GM10847 (cell line): Measurements from ENCODE around the gene DNM3.

Source experiments
- POLR2A ChIP-seq: IDR thresholded peaks from 2 replicates; pipeline ENCODE4 v1.6.1; 2011; ENCODE audit not compliant: insufficient read length; ENCODE audit errors: extremely low read depth

Gene DNM3

GRCh38 chr1:172185996-172186395 is 344.7 kb downstream of the DNM3 start:
- no peak for TF ChIP-seq POLR2A

DNA sequence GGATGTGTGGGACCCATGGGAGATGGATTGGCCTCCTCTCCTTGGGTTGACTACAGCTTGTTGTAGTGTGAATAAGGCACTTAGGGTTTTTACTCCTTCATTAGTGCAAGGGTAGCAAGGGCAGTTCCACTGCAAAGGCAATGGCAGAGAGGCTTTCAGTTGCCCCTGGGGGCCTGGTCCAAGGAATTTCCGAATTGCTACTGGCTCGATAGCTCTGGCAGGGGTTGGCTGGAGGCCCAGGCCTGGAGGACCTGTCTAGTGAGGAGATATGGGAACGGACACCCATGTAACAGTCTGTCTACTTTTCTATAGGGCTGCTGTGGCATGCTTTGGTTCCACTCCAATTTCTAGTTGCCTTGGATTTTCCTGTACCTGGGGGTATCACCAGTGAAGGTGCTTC is 360.3 kb downstream of the DNM3 start:
- TF ChIP-seq POLR2A, result no peak

GRCh38 chr1:172203135-172203823 is 362.0 kb downstream of the DNM3 start:
- no peak for TF ChIP-seq POLR2A

DNA sequence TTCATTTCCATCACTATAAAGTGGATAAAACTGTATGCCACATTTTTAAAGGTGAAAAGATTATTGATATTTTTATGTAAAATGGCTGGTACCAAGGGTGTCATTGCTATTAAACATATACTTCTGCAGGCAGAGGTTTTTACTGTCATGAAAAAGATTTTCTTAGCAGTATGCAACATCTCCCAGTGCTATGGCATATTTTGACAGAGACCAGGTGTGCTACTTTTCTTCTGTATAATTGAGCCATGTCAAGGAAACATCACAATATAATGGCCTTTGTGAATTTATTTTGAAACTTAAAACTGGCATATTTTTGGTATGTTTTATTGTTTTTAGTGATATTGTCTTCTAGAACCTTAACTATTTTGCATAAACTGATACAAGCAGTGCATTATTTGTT is 362.6 kb downstream of the DNM3 start:
- no peak for TF ChIP-seq POLR2A

- TF ChIP-seq POLR2A, result no peak
These were observed 365.0 kb downstream of the DNM3 start for GRCh38 chr1:172206256-172206655.

DNA sequence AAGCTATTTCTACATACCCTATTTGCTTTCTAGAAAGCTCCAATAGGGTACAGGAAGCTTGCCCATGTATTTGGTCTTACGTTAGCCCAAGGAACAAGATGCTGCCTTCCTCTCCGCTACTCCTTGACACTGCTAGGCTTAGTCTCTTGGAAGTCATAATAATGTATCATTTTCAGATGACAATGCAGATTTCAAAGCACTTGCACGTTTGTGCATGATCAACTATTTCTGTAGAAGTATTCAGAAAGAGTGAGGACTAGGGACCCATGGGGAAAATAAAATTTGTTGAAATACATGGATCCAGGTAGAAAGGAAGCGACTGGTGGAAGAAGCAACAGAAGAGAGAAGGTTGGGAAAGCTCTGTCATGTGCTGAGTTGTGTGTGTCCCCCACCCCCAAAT is 367.3 kb downstream of the DNM3 start:
- TF ChIP-seq POLR2A, result no peak

- no peak for TF ChIP-seq POLR2A
These were observed 369.9 kb downstream of the DNM3 start for GRCh38 chr1:172211221-172211620.

DNA sequence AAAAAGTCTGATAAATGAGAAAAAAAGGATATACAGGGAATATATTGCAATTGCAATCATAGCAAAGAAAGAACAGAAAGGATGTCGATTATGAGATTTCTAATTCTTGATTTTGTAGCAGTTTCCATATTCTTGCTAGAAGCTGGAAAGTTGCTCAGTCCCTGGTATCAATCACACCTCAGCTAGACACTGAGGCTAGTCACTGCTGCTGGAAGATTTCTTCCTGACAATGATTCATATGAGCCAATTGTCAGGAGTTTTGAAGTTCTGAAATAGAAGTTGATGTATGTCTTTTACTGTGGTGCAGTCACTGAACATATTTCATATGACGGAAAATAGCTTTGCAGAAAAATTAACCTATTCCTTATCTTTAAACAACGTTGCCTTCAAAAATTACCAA is 370.8 kb downstream of the DNM3 start:
- TF ChIP-seq POLR2A, result no peak

- TF ChIP-seq POLR2A, result no peak
These were observed 373.7 kb downstream of the DNM3 start for GRCh38 chr1:172215006-172215405.

- no peak for TF ChIP-seq POLR2A
These were observed 378.7 kb downstream of the DNM3 start for GRCh38 chr1:172219966-172220365.

DNA sequence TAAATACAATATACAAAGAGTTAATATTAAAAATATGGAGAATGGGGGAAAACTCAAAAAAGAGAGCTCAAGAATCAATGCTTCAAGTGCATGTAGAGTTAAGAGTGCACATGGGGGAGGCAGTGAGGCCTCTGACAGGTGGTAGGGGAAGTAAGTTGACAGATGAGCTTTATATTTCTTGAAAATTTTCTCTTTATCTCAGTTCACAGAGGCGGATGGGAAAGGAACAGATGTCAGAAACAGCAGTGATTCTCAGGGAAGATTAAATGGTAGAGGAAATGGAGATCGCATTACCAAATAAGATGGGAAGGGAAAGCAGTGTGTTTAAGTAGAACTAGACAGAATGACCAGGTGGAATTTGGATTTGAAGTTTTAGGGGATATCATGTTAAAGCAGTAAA is 379.1 kb downstream of the DNM3 start:
- TF ChIP-seq POLR2A, result no peak

GRCh38 chr1:172221436-172221835 is 380.1 kb downstream of the DNM3 start:
- TF ChIP-seq POLR2A, result no peak

DNA sequence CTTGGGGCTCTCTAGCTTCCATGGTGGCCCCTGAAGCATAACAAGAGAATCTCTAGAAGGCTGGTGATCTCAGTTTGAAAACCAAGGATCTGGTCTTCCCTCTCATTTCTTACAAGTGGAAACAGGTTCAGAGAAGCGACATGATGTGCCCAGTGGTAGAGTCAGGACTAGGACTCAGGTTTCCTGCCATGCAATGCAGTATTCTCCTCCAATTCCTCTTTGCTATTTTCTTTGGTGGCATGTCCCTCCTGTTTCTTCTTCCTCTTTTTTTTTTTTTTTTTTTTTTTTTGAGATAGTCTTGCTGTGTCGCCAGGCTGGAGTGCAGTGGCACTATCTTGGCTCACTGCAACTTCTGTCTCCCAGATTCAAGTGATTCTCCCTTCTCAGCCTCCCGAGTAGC is 383.6 kb downstream of the DNM3 start:
- no peak for TF ChIP-seq POLR2A

DNA sequence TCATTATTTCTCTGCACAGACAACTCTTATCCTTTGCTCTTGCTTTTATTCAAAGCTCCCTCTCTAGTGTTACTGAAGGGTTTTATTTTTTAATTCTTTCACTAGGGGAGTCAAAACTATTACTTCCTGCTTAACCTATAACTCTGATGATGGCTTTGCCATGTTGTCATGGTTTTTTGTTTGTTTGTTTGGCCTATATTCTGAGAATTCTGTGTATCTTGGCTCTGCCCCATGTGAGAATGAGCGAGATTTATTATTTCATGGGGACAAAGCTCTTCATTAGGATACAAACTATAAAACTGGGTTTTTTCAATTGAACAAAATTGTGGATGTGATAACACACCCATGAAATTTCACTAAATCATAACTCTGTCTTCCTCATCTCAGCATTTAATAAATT is 388.6 kb downstream of the DNM3 start:
- TF ChIP-seq POLR2A, result no peak

GRCh38 chr1:172230526-172230925 is 389.2 kb downstream of the DNM3 start:
- TF ChIP-seq POLR2A, result no peak

DNA sequence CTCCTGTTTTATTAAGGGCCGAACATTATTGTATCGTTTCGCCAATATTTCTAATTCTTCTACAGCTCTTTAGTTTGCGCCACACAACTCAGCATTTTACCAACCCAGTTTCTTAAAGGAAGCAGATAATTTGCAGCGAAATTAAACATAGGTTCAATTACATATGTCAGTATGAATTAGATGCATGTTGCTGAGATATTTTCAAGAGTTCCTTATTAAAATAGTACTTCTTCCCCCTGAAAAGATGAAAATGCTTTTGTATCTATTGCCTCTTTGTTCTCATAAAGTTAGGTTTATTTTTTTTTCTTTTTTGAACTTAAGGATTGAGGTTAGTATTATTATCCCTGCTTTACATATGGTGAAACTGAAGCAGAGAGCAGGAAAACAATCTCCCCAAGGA is 395.7 kb downstream of the DNM3 start:
- no peak for TF ChIP-seq POLR2A

GRCh38 chr1:172238158-172238557 is 396.9 kb downstream of the DNM3 start:
- no peak for TF ChIP-seq POLR2A

- TF ChIP-seq POLR2A, result no peak
These were observed 397.7 kb downstream of the DNM3 start for GRCh38 chr1:172238965-172239364.

- TF ChIP-seq POLR2A, result no peak
These were observed 398.6 kb downstream of the DNM3 start for GRCh38 chr1:172239901-172240300.
